ENCODE data around the gene SGTA.

DNA sequence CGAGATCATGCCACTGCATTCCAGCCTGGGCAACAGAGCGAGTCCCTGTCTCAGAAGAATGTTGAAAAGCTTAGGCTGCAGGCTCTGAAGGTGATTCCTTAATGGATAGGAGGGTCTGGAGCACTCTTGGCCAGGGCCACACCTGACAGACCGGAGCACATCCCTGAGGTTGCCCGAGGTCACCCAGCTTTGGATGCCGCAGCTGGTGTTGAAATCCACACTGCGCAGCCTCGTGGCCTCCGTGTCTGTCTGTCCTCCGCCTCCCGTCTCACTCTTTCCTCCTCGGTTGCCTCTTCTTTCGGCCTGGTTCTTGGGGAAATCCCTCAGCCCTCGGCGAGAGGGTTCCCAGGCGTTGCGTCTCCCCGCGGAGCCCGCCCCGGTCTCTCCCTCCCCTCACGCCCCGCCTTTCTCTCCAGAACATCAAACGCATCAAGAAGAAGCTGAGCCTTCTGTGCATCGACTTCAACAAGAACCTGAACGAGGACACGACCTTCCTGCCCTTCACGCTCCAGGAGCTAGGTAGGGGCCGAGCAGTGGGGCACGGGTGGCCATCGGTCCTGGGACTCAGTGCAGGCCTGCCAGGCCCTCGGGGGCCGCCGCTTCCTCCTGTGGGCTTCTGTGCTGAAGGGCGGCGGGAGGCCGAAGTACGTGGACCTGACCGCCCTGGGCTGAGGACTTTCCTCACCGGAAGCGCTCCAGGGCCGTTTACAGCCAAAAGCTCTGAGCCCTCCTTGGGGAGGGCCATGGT lies 16.4 kb upstream of the SGTA start:
- TF ChIP-seq POLR2AphosphoS5 (IDR thresholded peaks at IDR 0.05), result no peak
- TF ChIP-seq, protein P1, sequence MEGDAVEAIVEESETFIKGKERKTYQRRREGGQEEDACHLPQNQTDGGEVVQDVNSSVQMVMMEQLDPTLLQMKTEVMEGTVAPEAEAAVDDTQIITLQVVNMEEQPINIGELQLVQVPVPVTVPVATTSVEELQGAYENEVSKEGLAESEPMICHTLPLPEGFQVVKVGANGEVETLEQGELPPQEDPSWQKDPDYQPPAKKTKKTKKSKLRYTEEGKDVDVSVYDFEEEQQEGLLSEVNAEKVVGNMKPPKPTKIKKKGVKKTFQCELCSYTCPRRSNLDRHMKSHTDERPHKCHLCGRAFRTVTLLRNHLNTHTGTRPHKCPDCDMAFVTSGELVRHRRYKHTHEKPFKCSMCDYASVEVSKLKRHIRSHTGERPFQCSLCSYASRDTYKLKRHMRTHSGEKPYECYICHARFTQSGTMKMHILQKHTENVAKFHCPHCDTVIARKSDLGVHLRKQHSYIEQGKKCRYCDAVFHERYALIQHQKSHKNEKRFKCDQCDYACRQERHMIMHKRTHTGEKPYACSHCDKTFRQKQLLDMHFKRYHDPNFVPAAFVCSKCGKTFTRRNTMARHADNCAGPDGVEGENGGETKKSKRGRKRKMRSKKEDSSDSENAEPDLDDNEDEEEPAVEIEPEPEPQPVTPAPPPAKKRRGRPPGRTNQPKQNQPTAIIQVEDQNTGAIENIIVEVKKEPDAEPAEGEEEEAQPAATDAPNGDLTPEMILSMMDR (IDR thresholded peaks at IDR 0.05), result no peak
- TF ChIP-seq POLR2A (IDR thresholded peaks at IDR 0.05), result no peak

Measured in transverse colon (tissue), 4 donors.